ENCODE data around the gene IFIH1.

Gene IFIH1

GRCh38 chr2:162308747-162309503 lies 9.6 kb downstream of the IFIH1 start:
- TF ChIP-seq, protein P1, sequence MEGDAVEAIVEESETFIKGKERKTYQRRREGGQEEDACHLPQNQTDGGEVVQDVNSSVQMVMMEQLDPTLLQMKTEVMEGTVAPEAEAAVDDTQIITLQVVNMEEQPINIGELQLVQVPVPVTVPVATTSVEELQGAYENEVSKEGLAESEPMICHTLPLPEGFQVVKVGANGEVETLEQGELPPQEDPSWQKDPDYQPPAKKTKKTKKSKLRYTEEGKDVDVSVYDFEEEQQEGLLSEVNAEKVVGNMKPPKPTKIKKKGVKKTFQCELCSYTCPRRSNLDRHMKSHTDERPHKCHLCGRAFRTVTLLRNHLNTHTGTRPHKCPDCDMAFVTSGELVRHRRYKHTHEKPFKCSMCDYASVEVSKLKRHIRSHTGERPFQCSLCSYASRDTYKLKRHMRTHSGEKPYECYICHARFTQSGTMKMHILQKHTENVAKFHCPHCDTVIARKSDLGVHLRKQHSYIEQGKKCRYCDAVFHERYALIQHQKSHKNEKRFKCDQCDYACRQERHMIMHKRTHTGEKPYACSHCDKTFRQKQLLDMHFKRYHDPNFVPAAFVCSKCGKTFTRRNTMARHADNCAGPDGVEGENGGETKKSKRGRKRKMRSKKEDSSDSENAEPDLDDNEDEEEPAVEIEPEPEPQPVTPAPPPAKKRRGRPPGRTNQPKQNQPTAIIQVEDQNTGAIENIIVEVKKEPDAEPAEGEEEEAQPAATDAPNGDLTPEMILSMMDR (IDR thresholded peaks at IDR 0.05; ENCODE audit: extremely low read depth, missing control alignments): no peak
- no peak for DNase-seq (ENCODE audit: low spot score)

GRCh38 chr2:162305901-162306300 lies 12.6 kb downstream of the IFIH1 start:
- DNase-seq (ENCODE audit: low spot score): no peak
- TF ChIP-seq, protein P1 (IDR thresholded peaks at IDR 0.05; ENCODE audit: extremely low read depth, missing control alignments): no peak

GRCh38 chr2:162301877-162302276 lies 16.6 kb downstream of the IFIH1 start:
- TF ChIP-seq, protein P1 (IDR thresholded peaks at IDR 0.05; ENCODE audit: extremely low read depth, missing control alignments): no peak
- DNase-seq (ENCODE audit: low spot score): no peak

DNA sequence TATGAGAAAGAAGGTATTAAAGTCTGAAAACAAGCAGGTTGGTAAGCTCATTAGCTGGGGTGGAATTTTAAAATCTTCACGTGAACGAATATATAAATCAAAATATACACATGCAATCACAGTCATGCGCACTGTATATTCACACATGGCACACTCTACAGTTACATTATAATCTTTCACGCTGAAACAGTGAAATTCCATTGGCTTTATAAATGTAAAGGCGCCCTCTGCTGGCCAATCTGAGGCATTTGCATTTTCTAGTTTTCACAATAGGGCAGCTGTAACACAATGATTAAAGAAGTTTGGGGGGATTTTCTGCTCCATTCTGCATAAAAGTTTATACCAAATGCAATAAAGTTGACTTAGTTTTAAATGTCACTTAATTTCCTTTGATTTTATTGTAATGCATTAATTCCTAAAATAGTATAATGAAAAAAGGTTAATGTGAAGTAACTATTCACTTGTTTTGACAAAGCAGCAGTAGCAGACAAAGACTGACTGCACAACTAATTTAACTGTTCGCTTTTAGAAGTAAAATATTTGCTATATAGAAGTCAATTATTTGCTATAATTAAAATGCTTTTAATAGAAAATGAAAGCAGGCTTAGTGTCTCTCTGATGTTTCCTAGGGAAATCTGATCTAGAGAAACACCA lies 17.2 kb downstream of the IFIH1 start:
- TF ChIP-seq, protein P1 (IDR thresholded peaks at IDR 0.05; ENCODE audit: extremely low read depth, missing control alignments): peak; percentile 64
- DNase-seq (ENCODE audit: low spot score): peak; percentile 27

- TF ChIP-seq, protein P1 (IDR thresholded peaks at IDR 0.05; ENCODE audit: extremely low read depth, missing control alignments): no peak
- no peak for DNase-seq (ENCODE audit: low spot score)
These were observed 18.2 kb downstream of the IFIH1 start for GRCh38 chr2:162300266-162300665.

DNA sequence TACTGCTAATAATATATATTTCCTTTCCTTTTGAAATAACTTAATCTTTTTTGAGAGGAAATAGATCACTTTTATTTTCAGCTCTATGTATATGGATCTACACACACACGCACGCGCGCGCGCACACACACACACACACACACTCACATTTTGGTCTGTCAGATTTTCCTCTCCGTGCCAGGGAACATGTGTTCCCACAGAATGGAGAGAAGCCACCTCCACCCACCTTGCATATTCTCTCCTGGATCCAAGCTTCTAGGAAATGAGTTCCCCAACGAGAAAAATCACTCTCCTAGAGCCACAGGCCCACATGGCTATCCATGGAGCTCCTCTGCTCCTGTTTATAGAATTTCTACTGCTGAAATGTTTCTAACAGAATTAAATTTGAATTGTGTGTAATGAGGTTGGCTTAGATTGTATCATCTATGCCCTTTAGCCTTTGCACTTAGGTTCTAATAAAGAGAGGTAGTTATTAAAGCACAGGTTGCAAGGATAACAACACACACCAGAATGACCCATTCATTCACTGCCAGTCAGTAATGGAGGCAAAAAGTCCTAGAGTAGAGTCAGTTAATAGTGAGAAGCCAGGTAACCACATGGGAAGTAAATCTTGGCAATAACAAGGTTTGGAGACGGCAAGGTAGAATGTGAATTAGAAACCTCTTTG lies 19.7 kb downstream of the IFIH1 start:
- TF ChIP-seq, protein P1 (IDR thresholded peaks at IDR 0.05; ENCODE audit: extremely low read depth, missing control alignments): no peak
- no peak for DNase-seq (ENCODE audit: low spot score)
